WTC11 (cell line): ENCODE data around the gene NFIX. TPM values are rescaled to one million over a fixed set of nuclear protein-coding genes. Genes with fewer than 3 reads are reported as not detected.

ENCODE experiments used
- ATAC-seq: fragments of 200-7000 bp; cut with Tn5 transposase; 2 replicates; pipeline ENCODE4 v1.10.0; 2021; ENCODE audit warnings: mild to moderate bottlenecking, moderate library complexity
- CTCF ChIA-PET: fragments of 300-600 bp; sonication (Branson Sonifier 250); formaldehyde crosslinking; loops from one replicate; lab custom pipeline; 2021; ENCODE audit warnings: antibody characterized with exemption; lab: Charles Lee
- POLR2A ChIA-PET: fragments of 350-600 bp; sonication (Branson Sonifier 250); formaldehyde crosslinking; loops from one replicate; lab custom pipeline; 2021; ENCODE audit warnings: antibody characterized with exemption; lab: Charles Lee
- DNase-seq: peaks from one replicate; pipeline ENCODE4 v3.0.0; 2021; ENCODE audit warnings: low spot score
- H3K27ac Mint-ChIP-seq: 2 replicates; pipeline ENCODE4 v1.8.0; 2021; ENCODE audit warnings: mixed read lengths
- H3K27me3 Mint-ChIP-seq: 2 replicates; pipeline ENCODE4 v1.8.0; 2021; ENCODE audit warnings: low read depth, mild to moderate bottlenecking, moderate library complexity, mixed read lengths
- H3K36me3 Mint-ChIP-seq: 2 replicates; pipeline ENCODE4 v1.8.0; 2021; ENCODE audit warnings: mixed read lengths
- H3K4me1 Mint-ChIP-seq: 2 replicates; pipeline ENCODE4 v1.8.0; 2022; ENCODE audit warnings: mixed read lengths
- H3K4me3 Mint-ChIP-seq: 2 replicates; pipeline ENCODE4 v1.8.0; 2021; ENCODE audit warnings: mild to moderate bottlenecking, moderate library complexity, mixed read lengths
- H3K9me3 Mint-ChIP-seq: 2 replicates; pipeline ENCODE4 v1.8.0; 2021; ENCODE audit warnings: mixed read lengths
- ATF1 ChIP-seq: sonication (generic); formaldehyde crosslinking; IDR thresholded peaks from 2 replicates; pipeline ENCODE4 v1.8.1; 2023; ENCODE audit warnings: mild to moderate bottlenecking, moderate library complexity, missing genetic modification reagents
- GRHL2 ChIP-seq: fragments of 250-450 bp; sonication (Bioruptor Pico); IDR thresholded peaks from 2 replicates; pipeline ENCODE4 v1.8.0; 2022; ENCODE audit warnings: mild to moderate bottlenecking, moderate library complexity; ENCODE audit not compliant: insufficient replicate concordance, severe bottlenecking
- JUN ChIP-seq: sonication (generic); formaldehyde crosslinking; IDR thresholded peaks from 2 replicates; pipeline ENCODE4 v1.8.0; 2023; ENCODE audit warnings: mild to moderate bottlenecking, missing genetic modification reagents
- OVOL2 ChIP-seq: fragments of 250-450 bp; sonication (Bioruptor Pico); IDR thresholded peaks from 2 replicates; pipeline ENCODE4 v1.9.0; 2021; ENCODE audit warnings: mild to moderate bottlenecking, borderline replicate concordance
- SMAD3 ChIP-seq: sonication (generic); formaldehyde crosslinking; IDR thresholded peaks from 2 replicates; pipeline ENCODE4 v1.8.0; 2022; ENCODE audit warnings: missing genetic modification reagents, mild to moderate bottlenecking, borderline replicate concordance
- SP1 ChIP-seq: sonication (generic); formaldehyde crosslinking; conservative IDR thresholded peaks from 2 replicates; pipeline ENCODE4 v1.8.1; 2022; ENCODE audit warnings: missing genetic modification reagents
- ZBTB21 ChIP-seq: sonication (generic); formaldehyde crosslinking; IDR thresholded peaks from 2 replicates; pipeline ENCODE4 v1.8.1; 2023; ENCODE audit warnings: mild to moderate bottlenecking, missing genetic modification reagents, borderline replicate concordance
- total RNA-seq: library from RNA; stranded (reverse); gene quantifications from 3 replicates; pipeline ENCODE4 v1.2.3, GENCODE V29; 2021
- TF ChIP-seq, protein P1 (sequence below): sonication (generic); formaldehyde crosslinking; conservative IDR thresholded peaks from 2 replicates; pipeline ENCODE4 v1.8.1; 2023; ENCODE audit warnings: mild to moderate bottlenecking, low read depth, missing genetic modification reagents, moderate library complexity
- TF ChIP-seq, protein P2 (sequence below): sonication (generic); formaldehyde crosslinking; IDR thresholded peaks from 2 replicates; pipeline ENCODE4 v1.8.1; 2022; ENCODE audit warnings: mild to moderate bottlenecking, moderate library complexity, missing genetic modification reagents
- TF ChIP-seq, protein P3 (sequence below): sonication (generic); formaldehyde crosslinking; IDR thresholded peaks from 2 replicates; pipeline ENCODE4 v1.8.1; 2023; ENCODE audit warnings: mild to moderate bottlenecking, missing genetic modification reagents
- TF ChIP-seq, protein P4 (sequence below): sonication (generic); formaldehyde crosslinking; IDR thresholded peaks from 2 replicates; pipeline ENCODE4 v1.8.1; 2023; ENCODE audit warnings: mild to moderate bottlenecking, missing genetic modification reagents, moderate library complexity
- TF ChIP-seq, protein P5 (sequence below): fragments of 250-450 bp; sonication (Bioruptor Pico); IDR thresholded peaks from 2 replicates; pipeline ENCODE4 v1.9.0; 2021; ENCODE audit warnings: mild to moderate bottlenecking
- TF ChIP-seq, protein P6 (sequence below): fragments of 250-450 bp; sonication (Bioruptor Pico); conservative IDR thresholded peaks from 2 replicates; pipeline ENCODE4 v1.9.0; 2021; ENCODE audit warnings: mild to moderate bottlenecking
- TF ChIP-seq, protein P7 (sequence below): sonication (generic); formaldehyde crosslinking; IDR thresholded peaks from 2 replicates; pipeline ENCODE4 v1.8.0; 2023; ENCODE audit warnings: missing genetic modification reagents

The NFIX gene
- total RNA-seq, 1 experiment from 2014 or later, result 1.4 TPM

DNA sequence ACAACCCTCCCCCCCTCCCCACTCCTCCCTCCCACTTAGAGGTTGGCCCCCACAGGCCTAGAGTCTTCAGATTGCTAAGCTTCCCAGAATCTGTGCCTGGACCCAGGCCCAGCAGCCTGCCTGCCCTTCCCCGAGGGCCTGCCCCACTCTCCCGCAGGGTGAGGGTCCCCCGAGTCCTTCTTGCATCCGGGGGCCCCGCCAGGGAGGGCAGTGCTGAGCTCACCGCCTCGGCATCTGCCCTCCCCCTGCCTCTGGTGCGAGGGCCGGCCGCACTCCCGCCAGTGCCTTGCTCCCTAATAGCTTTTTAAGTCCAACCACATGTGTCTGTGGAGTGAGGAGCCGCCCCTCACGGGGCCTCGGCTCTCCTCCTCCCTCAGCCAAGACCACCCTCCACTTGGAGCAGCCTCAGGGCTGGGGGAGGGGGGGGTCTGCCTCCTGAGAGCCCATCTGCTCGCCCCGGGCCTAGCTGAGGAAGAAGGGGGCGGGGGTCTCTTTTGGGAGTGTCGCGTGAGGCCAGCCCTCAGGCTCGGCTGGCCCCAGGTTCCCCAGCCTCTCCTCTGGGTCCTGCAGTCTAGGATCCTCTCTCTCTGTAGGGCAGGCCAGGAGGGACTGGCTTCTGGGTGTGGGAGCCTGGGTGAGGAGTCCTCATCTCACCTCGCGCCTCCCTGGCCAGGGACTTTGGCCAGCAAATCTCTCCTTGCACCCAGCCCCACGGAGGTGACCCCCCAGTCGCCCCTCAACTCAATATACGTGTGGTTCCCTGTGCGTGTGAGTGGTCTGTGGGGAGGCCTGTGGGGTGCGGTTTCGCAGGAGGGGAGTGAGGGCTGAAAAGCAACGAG is 60.2 kb downstream of the NFIX start:
- DNase-seq, result peak; percentile 61
- ChIA-PET POLR2A (interaction anchor here (1.0 to 1.7 kb wide), 3 partner anchors 13 to 90 kb away, joined by 3 to 5 read pairs (median 3); no protein-coding TSS in a partner anchor), CTCF (interaction anchor here (0.6 to 12.4 kb wide), 21 partner anchors 12 to 242 kb away, joined by 3 to 294 read pairs (median 6); partner anchors contain the start of gene DAND5)
- Mint-ChIP-seq H3K9me3 (no peaks in the 10 kb centered on the region), H3K27ac (no peak overlapping the region), H3K27me3 (peaks cover 100% of the 10 kb centered on the region), H3K4me3 (peak overlapping the region; percentile 63), H3K36me3 (no peaks in the 10 kb centered on the region), H3K4me1 (peaks cover 63% of the 10 kb centered on the region)
- TF ChIP-seq SMAD3 (CRISPR knock-in tag) (no peak), JUN (0 out of 2 replicates have a peak, but pooled peaks have one; percentile 17)
- TF ChIP-seq, protein P1, sequence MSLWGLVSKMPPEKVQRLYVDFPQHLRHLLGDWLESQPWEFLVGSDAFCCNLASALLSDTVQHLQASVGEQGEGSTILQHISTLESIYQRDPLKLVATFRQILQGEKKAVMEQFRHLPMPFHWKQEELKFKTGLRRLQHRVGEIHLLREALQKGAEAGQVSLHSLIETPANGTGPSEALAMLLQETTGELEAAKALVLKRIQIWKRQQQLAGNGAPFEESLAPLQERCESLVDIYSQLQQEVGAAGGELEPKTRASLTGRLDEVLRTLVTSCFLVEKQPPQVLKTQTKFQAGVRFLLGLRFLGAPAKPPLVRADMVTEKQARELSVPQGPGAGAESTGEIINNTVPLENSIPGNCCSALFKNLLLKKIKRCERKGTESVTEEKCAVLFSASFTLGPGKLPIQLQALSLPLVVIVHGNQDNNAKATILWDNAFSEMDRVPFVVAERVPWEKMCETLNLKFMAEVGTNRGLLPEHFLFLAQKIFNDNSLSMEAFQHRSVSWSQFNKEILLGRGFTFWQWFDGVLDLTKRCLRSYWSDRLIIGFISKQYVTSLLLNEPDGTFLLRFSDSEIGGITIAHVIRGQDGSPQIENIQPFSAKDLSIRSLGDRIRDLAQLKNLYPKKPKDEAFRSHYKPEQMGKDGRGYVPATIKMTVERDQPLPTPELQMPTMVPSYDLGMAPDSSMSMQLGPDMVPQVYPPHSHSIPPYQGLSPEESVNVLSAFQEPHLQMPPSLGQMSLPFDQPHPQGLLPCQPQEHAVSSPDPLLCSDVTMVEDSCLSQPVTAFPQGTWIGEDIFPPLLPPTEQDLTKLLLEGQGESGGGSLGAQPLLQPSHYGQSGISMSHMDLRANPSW, result no peak
- TF ChIP-seq, protein P2, sequence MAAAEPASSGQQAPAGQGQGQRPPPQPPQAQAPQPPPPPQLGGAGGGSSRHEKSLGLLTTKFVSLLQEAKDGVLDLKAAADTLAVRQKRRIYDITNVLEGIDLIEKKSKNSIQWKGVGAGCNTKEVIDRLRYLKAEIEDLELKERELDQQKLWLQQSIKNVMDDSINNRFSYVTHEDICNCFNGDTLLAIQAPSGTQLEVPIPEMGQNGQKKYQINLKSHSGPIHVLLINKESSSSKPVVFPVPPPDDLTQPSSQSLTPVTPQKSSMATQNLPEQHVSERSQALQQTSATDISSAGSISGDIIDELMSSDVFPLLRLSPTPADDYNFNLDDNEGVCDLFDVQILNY (CRISPR knock-in tag), result 0 out of 2 replicates have a peak, but pooled peaks have one; percentile 14
- TF ChIP-seq, protein P3, sequence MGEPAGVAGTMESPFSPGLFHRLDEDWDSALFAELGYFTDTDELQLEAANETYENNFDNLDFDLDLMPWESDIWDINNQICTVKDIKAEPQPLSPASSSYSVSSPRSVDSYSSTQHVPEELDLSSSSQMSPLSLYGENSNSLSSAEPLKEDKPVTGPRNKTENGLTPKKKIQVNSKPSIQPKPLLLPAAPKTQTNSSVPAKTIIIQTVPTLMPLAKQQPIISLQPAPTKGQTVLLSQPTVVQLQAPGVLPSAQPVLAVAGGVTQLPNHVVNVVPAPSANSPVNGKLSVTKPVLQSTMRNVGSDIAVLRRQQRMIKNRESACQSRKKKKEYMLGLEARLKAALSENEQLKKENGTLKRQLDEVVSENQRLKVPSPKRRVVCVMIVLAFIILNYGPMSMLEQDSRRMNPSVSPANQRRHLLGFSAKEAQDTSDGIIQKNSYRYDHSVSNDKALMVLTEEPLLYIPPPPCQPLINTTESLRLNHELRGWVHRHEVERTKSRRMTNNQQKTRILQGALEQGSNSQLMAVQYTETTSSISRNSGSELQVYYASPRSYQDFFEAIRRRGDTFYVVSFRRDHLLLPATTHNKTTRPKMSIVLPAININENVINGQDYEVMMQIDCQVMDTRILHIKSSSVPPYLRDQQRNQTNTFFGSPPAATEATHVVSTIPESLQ (CRISPR knock-in tag), result no peak
- peak; percentile 33 for ATAC-seq

DNA sequence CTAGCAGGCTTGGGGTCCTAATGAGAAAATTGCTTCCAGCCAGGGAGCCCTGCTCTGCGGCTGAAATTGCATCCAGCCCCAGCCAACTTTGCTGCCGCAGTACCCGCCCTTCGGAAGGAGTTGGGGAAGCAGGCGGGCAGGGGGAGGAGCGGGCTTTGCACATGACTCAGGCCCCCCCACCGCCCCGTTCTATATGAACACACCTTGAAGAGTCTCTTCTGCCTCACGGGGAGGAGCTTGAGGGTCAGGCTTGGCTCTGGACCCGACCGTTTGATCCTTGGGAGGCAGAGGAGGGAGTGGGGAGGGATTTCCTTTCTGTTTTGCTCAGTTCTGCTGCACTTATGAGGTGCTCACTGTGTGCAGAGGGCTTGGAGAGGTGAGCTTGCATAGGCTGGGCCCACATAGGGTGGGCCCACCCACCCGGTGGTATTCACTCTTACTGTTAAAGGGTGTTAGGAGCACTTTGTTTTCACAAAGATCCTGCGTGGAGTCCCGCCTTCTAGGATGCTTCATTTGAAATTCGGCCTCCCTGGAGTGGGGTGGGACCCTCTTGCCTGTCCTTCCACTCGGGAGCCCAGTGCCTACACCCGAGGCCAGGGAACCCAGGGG is 60.9 kb downstream of the NFIX start:
- peak overlapping the region; percentile 63 for H3K4me3 Mint-ChIP-seq
- TF ChIP-seq, protein P4, sequence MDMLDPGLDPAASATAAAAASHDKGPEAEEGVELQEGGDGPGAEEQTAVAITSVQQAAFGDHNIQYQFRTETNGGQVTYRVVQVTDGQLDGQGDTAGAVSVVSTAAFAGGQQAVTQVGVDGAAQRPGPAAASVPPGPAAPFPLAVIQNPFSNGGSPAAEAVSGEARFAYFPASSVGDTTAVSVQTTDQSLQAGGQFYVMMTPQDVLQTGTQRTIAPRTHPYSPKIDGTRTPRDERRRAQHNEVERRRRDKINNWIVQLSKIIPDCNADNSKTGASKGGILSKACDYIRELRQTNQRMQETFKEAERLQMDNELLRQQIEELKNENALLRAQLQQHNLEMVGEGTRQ (CRISPR knock-in tag), result 0 out of 2 replicates have a peak, but pooled peaks have one; percentile 23
- TF ChIP-seq GRHL2, result no peak
- peak; percentile 14 for ATAC-seq
- POLR2A ChIA-PET, result no interaction called here
- H3K9me3 Mint-ChIP-seq, result no peaks in the 10 kb centered on the region
- H3K27me3 Mint-ChIP-seq, result peaks cover 100% of the 10 kb centered on the region
- CTCF ChIA-PET, result interaction anchor here (0.9 to 12.4 kb wide), 12 partner anchors 13 to 242 kb away, joined by 3 to 294 read pairs (median 18); partner anchors contain the start of gene DAND5
- DNase-seq, result peak; percentile 62
- H3K4me1 Mint-ChIP-seq, result peaks cover 62% of the 10 kb centered on the region
- no peak overlapping the region for H3K27ac Mint-ChIP-seq
- H3K36me3 Mint-ChIP-seq, result no peaks in the 10 kb centered on the region

DNA sequence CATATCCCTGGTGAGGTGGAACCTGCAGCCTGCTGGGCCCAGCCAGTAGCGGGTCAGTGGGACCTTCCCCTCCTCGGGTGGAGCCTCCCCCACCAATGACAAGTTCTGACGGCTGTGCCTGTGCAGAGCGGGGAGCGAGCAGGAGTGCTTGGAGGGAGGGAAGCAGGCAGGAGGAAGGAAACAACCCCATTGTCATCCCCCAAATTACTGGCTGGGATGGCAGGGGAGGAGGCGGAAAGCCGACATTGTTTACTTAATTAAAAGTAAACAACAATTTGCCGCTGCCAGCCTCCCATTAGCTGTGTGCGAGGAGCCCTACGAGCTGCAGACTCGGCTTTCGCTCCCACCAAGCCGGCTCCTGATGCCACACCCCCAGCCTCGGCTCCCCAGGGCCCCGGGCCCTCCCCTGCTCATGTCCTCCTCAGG is 61.9 kb downstream of the NFIX start:
- ChIA-PET POLR2A (interaction anchor here (0.5 kb wide), 1 partner anchor 70 kb away, joined by 3 read pairs; no protein-coding TSS in a partner anchor), CTCF (interaction anchor here (1.0 to 12.4 kb wide), 8 partner anchors 16 to 91 kb away, joined by 3 to 294 read pairs (median 134); no protein-coding TSS in a partner anchor)
- H3K4me1 Mint-ChIP-seq, result peaks cover 53% of the 10 kb centered on the region
- no peak overlapping the region for H3K27ac Mint-ChIP-seq
- no peak overlapping the region for H3K4me3 Mint-ChIP-seq
- no peaks in the 10 kb centered on the region for H3K9me3 Mint-ChIP-seq
- DNase-seq (no peak), ATAC-seq (no peak)
- no peaks in the 10 kb centered on the region for H3K36me3 Mint-ChIP-seq
- peaks cover 100% of the 10 kb centered on the region for H3K27me3 Mint-ChIP-seq
- TF ChIP-seq SP1 (CRISPR knock-in tag) (no peak), OVOL2 (CRISPR knock-in tag) (no peak), ATF1 (CRISPR knock-in tag) (no peak), ZBTB21 (CRISPR knock-in tag) (no peak)
- TF ChIP-seq, protein P5, sequence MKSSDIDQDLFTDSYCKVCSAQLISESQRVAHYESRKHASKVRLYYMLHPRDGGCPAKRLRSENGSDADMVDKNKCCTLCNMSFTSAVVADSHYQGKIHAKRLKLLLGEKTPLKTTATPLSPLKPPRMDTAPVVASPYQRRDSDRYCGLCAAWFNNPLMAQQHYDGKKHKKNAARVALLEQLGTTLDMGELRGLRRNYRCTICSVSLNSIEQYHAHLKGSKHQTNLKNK (CRISPR knock-in tag), result no peak
- TF ChIP-seq, protein P6, sequence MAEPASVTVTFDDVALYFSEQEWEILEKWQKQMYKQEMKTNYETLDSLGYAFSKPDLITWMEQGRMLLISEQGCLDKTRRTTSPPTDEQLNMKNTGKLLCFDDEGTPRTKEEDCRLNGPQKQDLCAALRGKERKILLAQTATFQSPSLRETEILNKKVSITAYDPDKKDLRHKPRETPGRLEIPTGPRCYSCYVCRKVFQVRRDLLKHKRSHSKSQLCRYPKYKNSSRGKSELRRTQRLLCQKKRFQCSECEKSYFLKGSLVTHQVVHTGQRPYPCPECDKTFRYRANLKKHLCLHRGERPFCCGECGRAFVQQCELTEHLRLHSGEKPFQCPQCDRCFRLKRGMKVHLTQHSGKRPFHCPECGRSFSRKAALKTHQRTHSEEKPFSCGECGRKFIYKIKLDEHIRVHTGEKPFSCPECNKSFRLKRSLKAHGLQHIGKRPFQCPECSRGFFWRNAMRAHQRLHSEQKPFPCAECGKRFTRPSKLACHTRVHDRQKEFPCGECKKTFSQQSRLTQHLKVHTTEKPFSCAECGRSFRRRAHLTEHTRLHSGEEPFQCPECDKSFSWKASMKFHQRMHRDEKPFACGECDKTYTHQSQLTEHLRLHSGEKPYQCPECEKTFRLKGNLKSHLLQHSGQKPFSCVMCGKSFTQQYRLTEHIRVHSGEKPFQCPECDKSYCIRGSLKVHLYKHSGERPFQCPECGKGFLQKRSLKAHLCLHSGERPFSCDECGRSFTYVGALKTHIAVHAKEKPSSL (CRISPR knock-in tag), result no peak
- TF ChIP-seq, protein P7, sequence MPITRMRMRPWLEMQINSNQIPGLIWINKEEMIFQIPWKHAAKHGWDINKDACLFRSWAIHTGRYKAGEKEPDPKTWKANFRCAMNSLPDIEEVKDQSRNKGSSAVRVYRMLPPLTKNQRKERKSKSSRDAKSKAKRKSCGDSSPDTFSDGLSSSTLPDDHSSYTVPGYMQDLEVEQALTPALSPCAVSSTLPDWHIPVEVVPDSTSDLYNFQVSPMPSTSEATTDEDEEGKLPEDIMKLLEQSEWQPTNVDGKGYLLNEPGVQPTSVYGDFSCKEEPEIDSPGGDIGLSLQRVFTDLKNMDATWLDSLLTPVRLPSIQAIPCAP (CRISPR knock-in tag), result no peak
